ENCODE results near the gene COL15A1.

COL15A1 gene

DNA sequence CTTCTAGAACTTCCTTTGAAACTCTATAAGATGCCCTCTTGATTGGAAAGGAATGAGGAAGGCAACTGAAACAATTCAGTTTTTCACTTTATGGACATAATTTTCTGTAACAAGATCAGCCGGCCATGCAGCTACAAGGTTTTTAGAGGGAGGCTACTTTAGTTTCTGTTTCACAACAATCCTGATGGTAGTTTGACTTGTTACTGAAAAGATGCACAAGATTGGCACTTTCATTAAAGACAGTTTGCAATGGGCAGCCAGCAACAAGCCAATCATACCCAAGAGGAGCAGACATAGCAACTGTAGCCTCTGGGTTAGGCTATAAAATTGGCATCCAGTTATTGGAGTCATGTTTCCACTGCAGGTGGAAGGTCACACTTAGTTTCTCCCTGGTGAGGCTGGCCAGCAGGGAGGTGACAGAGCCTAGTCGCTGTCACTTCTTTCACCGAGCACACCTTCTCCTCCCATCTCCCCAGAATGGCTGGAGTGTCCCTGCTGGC, 87.0 kb downstream of the COL15A1 start:
- DNase-seq (ENCODE audit: extremely low read depth in 1 of 2, low read depth in 1 of 2), result no peak

DNA sequence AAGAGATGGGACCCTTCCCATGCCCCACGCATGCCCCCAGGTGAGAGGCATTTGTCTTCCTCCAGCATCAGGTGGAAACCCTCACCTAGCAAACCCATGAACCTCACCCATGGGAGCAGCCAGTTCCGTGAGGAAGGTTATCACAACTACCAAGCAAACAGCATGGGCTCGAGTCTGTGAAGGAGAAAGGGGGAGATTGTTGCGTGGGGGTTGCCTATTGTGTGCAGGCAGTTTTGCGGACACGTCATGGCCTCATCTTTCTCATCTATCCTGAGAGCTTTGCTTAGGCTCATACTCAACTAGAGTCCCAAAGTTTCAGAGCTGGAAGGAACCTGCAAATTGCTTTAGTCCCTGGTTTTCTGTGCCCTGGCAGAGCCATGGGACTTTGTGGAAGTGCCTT, 87.6 kb downstream of the COL15A1 start:
- no peak for DNase-seq (ENCODE audit: extremely low read depth in 1 of 2, low read depth in 1 of 2)

DNA sequence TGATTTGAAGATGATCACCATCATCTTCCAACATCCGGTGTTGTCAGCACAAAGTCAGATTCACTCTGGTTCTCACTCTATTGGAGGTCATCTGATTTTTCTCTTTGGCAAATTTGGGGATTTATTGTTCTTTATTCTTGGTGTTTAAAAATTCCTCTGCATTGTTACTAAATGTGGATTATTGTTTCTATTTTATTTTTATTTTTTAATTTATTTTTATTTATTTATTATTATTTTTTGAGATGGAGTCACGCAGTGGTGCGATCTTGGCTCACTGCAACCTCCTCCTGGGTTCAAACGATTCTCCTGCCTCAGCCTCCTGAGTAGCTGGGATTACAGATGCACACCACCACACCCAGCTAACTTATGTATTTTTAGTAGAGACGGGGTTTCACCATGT, 88.3 kb downstream of the COL15A1 start:
- no peak for DNase-seq (ENCODE audit: extremely low read depth in 1 of 2, low read depth in 1 of 2)

DNA sequence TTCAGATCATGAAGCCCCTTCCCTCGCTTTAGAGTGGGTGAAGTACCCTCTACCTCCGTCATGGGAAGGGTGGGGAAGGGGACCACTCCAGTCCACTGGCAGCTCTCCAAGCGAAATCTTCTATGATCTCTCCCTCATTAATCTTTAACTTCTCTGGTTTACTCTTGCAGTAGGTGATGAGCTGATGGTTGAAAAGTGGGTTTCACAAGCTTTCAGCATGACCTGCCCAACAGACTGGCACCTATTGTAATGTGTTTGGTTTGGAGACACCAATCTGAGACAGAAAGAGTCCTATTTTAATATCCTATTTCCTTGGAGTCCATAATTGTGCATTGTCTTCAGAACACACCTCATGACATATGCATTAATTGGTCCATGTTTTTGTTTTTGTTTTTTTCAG, 90.4 kb downstream of the COL15A1 start:
- DNase-seq (ENCODE audit: extremely low read depth in 1 of 2, low read depth in 1 of 2), result no peak

DNA sequence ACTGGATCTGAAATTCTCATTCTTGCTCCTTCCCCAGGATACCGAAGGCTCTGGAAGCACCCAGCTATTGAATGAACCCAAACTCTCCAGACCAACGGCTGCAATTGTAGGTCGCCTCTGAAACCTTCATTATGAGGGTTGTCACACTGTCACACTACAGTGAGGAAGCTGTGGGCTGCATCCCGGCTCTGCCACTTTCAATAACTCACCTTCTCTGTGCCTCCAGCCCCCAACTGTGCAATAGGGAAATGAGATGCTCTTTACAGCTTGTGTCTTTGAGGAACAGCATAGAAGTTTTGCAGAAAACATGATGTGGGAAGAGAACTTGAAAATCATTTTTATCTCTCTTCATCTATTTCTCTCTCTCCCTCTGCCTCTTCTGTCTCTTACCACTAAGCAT, 91.6 kb downstream of the COL15A1 start:
- DNase-seq (ENCODE audit: extremely low read depth in 1 of 2, low read depth in 1 of 2), result no peak

DNA sequence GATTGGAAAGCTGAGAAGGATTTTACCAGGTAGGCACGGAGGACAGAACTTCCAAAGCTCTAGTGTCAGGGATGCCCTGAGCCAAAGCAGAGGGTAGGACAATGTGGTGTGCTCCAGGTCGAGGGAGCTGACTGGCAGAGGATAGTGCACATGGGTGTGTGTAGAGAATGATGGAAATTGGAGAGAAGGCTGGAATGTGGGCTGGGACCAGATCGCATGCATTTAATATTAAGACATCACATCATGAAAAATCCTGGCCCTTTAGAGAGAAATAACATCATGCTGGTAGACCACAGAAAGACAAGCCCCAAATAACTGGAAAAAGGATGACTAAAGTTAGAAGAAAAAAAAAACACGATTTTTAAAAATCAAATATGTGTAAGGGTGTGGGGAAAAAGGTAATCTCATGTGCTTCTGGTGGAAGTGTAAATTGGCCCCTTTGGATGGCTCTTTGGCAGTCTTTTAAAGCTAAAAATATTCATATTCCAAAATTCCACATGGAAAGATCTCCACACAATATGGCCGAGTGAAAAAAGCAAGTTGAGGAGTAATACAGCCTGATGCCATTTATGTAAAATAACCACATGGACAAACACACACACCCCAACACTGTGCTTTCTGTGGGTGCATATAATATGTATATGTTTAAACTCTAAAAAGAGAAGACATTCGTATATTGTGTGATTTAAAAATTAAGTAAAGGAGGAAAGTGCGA, 94.2 kb downstream of the COL15A1 start:
- no peak for DNase-seq (ENCODE audit: extremely low read depth in 1 of 2, low read depth in 1 of 2)

DNA sequence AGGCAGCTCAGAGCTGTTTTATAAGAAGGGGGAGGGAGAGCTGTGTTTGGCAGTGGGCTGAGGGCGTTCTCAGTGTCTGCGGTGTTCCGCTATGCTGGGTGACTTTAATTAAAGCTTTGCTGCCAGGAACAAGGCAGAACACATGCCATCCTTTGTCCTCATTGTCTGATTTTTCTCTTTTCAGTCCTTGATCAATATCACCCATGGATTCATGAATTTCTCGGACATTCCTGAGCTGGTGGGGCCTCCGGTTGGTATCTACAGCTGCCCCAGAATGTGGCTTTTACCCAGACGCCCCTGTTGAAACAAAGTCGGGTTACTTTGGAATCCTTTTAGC, 94.7 kb downstream of the COL15A1 start:
- DNase-seq (ENCODE audit: extremely low read depth in 1 of 2, low read depth in 1 of 2), result no peak

DNA sequence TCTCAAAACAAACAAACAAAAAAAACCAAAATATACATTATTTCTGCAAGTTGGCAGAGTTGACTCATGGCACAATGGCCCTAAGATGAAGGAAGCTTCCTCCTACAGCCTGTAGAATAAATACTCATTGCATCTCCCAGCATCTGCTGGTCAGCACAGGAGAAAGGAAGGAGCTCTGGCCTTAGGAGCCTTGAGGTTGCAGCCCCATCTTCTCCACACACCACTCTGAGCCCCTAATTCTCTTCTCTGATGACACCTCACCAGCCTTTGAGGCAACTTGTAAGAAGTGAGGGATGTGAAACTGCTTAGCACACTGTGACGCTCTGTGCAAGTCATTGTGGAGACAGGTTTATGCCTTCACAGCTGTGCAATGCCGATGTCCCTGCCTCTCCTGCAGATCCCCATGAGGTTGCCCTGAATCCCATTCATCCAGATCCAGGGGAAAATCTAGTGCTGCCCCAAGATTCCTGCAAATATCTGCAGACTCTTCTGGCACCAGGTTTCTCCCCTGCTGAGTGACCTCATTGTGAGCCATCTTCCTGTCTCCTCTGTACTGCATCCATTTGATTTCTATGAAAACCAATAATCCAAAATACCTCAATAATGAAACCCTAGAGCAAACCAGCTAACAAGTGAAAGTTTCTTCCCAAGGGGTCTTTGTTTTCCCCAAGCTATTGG, 95.9 kb downstream of the COL15A1 start:
- DNase-seq (ENCODE audit: extremely low read depth in 1 of 2, low read depth in 1 of 2), result no peak

DNA sequence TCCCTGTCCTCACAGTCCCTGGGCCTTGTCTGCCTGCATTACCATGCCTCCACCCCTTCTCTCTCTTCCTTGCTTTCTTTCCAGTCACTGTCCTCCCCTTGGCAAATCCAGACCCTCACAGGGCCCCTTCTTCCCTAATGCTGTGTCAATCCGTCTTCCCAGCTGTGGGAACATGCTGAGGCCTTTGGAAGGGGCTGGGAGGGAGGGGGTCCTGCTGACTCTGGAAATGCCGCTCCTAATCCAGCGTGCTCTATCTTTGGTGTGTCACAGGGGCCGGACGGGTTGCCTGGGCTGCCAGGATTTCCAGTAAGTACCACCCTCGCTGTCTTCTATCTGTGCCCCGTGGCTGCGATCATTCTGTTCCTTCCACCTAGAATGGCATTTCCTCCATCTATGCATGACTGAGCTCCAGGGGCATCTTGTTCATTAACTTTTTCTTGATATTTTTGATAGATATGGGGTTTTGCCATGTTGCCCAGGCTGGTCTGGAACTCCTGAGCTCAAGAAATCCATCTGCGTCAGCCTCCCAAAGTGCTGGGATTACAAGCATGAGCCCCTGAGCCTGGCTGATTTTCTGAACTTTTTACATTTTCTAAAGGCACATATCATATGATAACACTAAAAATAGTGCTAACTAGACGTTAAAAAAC, 96.7 kb downstream of the COL15A1 start:
- DNase-seq (ENCODE audit: extremely low read depth in 1 of 2, low read depth in 1 of 2), result no peak

DNA sequence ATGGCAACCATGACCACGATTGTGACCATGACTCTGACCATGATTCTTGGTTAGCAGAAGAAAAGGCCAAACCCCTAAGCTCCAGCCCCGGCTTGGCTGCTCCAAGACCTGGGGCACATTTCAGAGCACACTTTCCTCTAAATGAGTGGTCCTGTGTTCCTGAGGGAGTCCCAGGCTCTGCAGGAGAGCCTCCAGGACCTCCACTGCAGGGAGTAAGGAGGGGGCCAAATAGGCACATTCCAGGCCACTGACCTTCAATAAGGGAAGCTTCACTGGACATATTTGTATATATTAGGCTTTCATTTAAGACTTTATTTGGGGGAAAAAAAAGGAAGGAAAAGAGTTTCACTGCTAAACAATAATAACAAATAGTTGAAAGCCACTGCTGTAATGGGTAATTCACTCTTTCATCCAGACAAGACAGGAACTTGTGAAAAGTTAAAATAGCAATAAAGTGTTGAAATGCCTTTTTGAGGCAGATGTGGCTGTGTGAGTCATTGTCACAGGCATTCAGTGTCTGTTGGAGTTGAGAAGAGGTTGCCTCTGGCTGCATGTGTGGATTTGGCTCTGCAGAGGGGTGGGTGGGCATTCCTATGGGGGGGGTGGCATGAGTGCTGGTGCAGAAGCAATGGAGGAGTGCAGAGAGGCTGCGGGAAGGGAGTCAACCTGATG, 97.3 kb downstream of the COL15A1 start:
- no peak for DNase-seq (ENCODE audit: extremely low read depth in 1 of 2, low read depth in 1 of 2)

DNA sequence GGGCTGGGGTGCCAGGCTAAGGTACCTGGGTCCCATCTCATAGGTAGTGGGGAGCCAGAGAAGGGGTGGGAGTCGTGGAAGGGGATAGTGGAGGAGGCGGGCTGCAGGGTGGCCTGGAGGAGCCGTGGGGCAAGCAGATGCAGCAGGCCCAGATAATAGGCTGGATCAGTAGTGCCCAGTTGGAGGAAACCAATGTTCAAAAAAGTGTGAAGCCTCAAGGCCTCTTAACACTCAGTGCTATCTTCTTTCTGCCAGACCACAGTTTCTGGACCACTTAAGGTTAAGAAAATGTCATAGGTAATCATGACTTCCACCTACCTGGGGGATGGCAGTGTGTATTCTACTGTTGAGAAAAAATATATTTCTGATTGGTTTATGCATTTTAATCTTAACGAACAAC, 97.9 kb downstream of the COL15A1 start:
- no peak for DNase-seq (ENCODE audit: extremely low read depth in 1 of 2, low read depth in 1 of 2)

DNA sequence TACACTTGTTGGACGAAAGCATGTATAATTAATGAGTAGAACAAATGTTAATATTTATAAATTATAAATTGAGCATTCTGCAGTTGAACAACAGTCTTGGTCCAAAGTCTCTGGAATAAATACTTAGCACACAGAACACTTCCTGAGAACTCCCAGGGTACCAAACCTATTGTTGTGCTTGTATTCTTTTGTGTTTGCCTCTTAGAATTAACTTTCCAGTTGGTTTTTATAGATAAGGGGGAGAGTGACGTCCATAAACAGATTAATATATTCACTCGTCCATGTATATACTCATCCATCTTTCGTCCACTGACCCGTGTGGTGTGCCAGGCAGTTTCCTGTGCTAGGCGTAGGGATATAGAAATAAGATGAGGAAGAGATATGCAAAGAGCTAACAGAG, 98.9 kb downstream of the COL15A1 start:
- no peak for DNase-seq (ENCODE audit: extremely low read depth in 1 of 2, low read depth in 1 of 2)

DNA sequence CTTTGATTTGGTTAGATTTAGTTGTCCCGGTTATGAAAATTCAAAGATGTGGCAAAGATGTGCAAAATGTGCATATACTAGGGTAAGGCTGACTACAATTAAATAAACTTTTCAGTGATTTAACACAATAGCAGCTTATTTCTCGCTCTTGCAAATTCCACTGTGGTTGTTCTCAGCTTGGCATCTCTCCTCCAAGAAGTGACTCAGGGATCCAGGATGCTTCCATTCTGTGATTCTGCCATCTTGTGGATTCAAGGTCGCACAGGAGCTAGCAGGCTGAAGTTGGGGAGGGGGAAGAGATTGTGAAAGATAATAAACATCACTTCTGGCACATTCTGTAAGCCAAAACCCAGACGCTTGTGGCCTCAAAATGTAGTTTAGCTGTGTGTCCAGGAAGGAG, 101.1 kb downstream of the COL15A1 start:
- no peak for DNase-seq (ENCODE audit: extremely low read depth in 1 of 2, low read depth in 1 of 2)

DNA sequence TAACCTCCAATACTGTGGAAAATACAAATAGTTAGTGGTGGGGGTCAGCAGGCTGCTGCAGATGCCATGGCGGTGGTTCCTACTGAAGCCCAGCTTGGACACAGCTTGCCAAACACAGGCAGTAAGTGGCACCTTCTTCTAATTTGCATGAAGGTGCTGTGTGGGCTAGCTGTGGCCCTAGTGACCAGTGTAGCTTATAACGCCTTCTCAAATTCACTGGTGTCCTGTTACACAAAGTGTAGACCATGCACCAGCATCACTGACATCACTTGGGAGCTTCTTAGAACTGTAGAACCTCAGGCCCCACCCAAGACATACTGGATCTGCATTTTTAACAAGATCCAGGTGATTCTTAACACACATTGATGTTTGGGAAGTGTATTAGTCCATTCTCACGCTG, 102.4 kb downstream of the COL15A1 start:
- DNase-seq (ENCODE audit: extremely low read depth in 1 of 2, low read depth in 1 of 2), result no peak

DNA sequence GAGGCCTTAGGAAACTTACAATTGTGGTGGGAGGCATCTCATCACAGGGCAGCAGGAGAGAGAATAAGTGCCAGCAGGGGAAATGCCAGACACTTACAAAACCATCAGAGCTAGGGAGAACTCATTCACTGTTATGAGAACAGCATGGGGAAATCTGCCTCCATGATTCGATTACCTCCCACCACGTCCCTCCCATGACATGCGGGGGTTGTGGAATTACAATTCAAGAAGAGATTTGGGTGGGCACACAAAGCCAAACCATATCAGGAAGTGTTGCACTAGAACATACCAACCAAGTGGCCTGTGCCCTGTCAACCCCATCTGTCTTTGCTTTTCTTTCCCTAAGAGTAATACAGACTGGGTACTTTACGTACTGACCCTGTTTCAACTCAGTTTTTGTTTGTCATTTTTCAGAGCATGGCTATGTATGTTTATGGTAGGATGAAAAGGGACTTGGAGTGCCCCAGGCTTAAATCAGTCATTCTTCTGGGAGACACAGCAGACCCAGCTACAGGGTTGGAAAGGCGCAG, 102.9 kb downstream of the COL15A1 start:
- DNase-seq (ENCODE audit: extremely low read depth in 1 of 2, low read depth in 1 of 2), result no peak

DNA sequence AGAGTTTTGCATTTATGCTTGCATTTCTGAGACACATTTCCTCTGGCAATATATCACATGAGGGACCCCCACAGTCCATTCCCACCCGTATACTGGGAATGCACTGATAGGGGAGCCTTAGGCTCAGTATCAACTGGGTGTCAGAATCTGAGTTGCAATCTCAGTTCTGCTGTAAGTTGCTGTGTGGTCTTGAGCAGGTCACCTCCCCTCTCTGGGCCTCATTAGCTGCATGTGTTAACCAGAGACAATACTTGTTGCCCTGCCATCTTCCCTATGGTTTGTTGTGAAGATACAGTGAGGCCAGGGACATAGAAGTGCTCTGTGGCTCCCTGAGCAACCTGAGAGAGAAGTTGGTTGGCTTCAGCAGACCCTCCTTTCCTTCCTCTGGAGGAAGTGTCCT, 105.5 kb downstream of the COL15A1 start:
- DNase-seq (ENCODE audit: extremely low read depth in 1 of 2, low read depth in 1 of 2), result no peak

DNA sequence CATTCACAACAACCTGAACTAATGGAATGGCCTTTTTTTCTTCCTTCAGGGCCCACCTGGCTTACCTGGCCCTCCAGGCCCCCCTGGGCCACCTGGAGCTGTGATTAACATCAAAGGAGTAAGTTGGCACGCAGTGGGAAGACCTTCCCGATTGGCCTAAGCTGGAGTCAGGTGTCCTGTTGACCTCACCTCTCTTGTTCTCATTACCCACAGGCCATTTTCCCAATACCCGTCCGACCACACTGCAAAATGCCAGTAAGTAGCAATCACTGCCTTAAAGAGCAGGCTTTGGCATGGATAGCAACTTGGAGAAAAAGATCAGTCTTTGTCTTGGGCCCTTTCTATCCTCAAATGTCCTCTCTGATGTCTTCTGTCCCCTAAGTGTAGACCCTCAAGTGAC, 105.9 kb downstream of the COL15A1 start:
- DNase-seq (ENCODE audit: extremely low read depth in 1 of 2, low read depth in 1 of 2), result no peak

DNA sequence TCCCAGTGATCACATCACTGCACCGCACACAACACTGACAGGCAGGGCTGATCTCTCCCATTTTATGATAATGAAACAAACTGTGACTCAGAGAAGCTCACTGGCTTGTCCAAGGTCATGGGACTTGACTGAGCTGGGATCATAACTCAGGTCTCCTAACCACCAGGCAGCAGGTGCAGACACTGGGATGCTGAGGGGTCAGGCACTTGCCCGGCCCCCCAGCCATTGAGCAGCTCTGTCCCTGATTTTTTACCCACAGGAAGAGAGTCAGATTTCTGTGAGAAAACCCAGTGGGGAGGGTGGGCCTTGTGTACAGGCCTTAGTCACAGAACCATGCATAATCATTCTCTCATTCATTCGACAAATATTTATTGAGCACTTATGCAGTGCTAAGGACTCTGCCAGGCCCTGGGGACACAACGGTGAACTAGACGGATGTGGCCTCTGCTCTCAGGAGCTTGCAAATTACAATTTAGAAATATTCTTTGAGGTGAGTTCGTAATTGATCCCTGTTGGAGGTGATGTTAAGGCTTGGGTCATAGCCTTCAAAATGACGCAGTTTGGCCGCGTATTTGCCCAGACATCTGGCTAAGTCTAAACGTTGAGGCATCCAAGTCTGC, 106.7 kb downstream of the COL15A1 start:
- DNase-seq (ENCODE audit: extremely low read depth in 1 of 2, low read depth in 1 of 2), result no peak

DNA sequence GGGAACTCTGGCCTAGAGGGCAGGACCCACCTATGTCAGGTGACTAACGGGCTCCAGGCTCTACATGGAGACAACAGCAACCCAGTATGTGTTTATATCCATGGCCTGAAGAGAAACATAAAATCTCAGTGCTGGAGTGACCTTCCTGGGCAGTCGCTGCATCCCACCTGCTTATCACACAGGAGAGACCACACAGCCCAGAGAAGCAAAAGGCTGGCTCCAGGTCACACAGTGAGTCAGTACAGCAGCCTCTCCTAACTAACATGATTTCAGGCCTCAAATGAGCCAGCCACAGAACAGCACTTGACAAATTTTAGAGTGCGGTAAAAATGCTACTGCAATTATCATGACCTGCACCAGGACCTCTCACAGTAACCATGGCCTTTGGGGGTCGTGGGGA, 107.2 kb downstream of the COL15A1 start:
- DNase-seq (ENCODE audit: extremely low read depth in 1 of 2, low read depth in 1 of 2), result no peak

DNA sequence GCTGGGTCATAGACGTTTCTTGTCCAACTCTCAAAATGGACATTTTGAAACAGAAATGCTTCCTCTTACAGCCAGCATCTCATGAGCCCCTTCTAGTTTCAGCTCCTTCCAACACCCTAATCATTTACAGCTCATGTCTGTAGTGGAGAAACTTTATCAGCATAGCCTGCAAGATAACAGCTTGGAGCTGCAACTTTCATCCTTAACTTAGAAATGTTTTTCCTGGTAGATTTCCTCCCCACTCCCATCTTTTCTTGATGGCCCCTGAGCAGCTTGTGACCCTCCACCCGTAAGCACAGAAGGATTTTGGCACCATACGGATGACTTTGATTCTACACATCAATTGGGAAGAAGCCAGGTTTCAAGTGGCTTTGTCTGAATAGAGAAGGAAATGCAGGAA, 107.7 kb downstream of the COL15A1 start:
- no peak for DNase-seq (ENCODE audit: extremely low read depth in 1 of 2, low read depth in 1 of 2)

DNA sequence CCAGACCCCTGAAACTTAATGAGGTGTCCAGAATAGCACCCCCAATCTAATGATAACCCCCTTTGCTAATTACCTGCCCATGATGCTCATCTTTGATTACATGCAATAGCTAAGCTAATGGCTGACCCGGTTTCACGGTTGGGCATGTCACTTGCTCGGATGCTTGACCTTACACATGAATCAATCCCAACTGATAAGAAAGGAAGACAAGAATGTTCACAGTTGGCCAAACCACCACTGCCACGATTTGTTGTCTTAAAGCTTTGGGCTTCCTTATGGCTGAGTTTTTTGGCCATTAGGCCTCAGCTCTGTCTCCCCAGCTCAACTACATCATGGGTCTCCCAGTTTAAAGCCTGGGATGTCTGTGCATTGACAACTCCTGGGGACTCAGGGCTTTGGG, 108.1 kb downstream of the COL15A1 start:
- no peak for DNase-seq (ENCODE audit: extremely low read depth in 1 of 2, low read depth in 1 of 2)

All from stimulated activated CD8-positive, alpha-beta memory T cell treated with anti-CD3 and anti-CD28 coated beads, Interleukin-7, amount 100 ng/mL, for 48 hours (primary cell).